Adrenal gland (tissue), 12 donors: ENCODE results near the gene ARHGEF28. TPM values are rescaled to one million over a fixed set of nuclear protein-coding genes. Genes with fewer than 3 reads are reported as not detected.

Source experiments
- DNase-seq, 7 donors: peaks; one replicate each; pipeline ENCODE4 v3.0.0-alpha.2; 2019 to 2020
- H3K27ac ChIP-seq, 5 donors: fragments of 200-600 bp; sonication (generic) in 4 of 5; 1 replicate in 3 of 5; 2 replicates in 2 of 5; pipeline versions ENCODE4 v1.5.1 to v1.8.0; 2016 to 2020; ENCODE audit warnings: mild to moderate bottlenecking in 1 of 5
- H3K27me3 ChIP-seq: fragments of 200-600 bp; 2 replicates; pipeline ENCODE4 v1.8.0; 2021
- H3K36me3 ChIP-seq, 2 donors: fragments of 200-600 bp; replicated peaks in 1 of 2; 1 replicate in 1 of 2; 2 replicates in 1 of 2; pipeline versions ENCODE4 v1.5.1 to v1.8.0; 2018 to 2022
- H3K4me1 ChIP-seq, 2 donors: fragments of 200-600 bp; replicated peaks in 1 of 2; 1 replicate in 1 of 2; 2 replicates in 1 of 2; pipeline versions ENCODE4 v1.5.1 to v1.8.0; 2018 to 2021
- H3K4me3 ChIP-seq, 4 donors: fragments of 200-600 bp; sonication (generic) in 3 of 4; one replicate each; pipeline ENCODE4 v1.5.1; 2016 to 2018
- H3K9me3 ChIP-seq, 3 donors: fragments of 200-600 bp; sonication (generic) in 1 of 3; replicated peaks in 1 of 3; 1 replicate in 2 of 3; 2 replicates in 1 of 3; pipeline versions ENCODE4 v1.5.1 to v1.8.0; 2016 to 2021
- CTCF ChIP-seq, 6 experiments: fragments of 450-650 bp in 4 of 6; fragments of 200-600 bp in 2 of 6; sonication (generic) in 1 of 6; IDR thresholded peaks; 1 replicate in 5 of 6; 2 replicates in 1 of 6; pipeline versions ENCODE4 v1.5.1 to v1.8.0; 2016 to 2021; ENCODE audit warnings: antibody characterized with exemption in 6 of 6, mild to moderate bottlenecking in 2 of 6, moderate library complexity in 1 of 6
- POLR2A ChIP-seq, 2 donors: fragments of 450-650 bp; IDR thresholded peaks; one replicate each; pipeline ENCODE4 v1.6.1; 2017; ENCODE audit warnings: antibody characterized with exemption in 2 of 2, mild to moderate bottlenecking in 2 of 2, moderate library complexity in 1 of 2
- WGBS, 4 donors: extraction: QIAGEN DNeasy Blood & Tissue Kit in 2 of 4; methylation state at CpG; one replicate each; pipeline versions ENCODE4 v1.1.5 to v1.1.7; 2013 to 2017; 5-methylcytosine and 5-hydroxymethylcytosine counted together
- intact Hi-C, 2 donors: fragments of 100-400 bp; cut with DNase I; formaldehyde crosslinking; loops; one replicate each; pipeline versions ENCODE4 v1.14.1 to v1.15.0; 2022 to 2023
- polyA plus RNA-seq, 3 donors: library from polyadenylated mRNA; stranded (reverse); fragments of 200-250 nt in 2 of 3; fragments of 350-450 nt in 1 of 3; fragmentation: Illumina TruSeq in 1 of 3; extraction: RNeasy Lipid Tissue Mini Kit (QIAGEN cat#74804) in 1 of 3; gene quantifications; one replicate each; pipeline ENCODE4 v1.2.3, GENCODE V29; 2013 to 2014
- total RNA-seq, 9 donors: library from RNA; depleted of rRNA in 4 of 9; stranded (reverse); fragments of >200 nt in 4 of 9; fragments of 120-200 nt in 1 of 9; fragmentation: NEBNext Ultra II Directional in 1 of 9; extraction: Animal tissue kit (Norgen Biotek cat#: 25700) in 1 of 9; gene quantifications; one replicate each; pipeline versions ENCODE4 v1.1.0 to v1.2.4, GENCODE V29; 2013 to 2023
- donor health status: healthy with polysubstance abuse.
- donor health status: Bipolar disorder and iron deficiency.
- donor health status: DM: yes; HTN: yes; CAD: no.
- donor health status: DM: no; HTN: no; CAD: no.
- donor health status: DM: no; HTN: no; CAD: no.
- donor health status: DM: yes; HTN: yes; CAD: no.

Gene ARHGEF28
- total and polyA plus RNA-seq, 12 donors: 25.3 to 138 (median 42.4) TPM

GRCh38 chr5:73851471-73852181, 225.6 kb downstream of the ARHGEF28 start:
- Histone ChIP-seq H3K4me1 (peaks cover 0 to 12% of the 10 kb centered on the region in 2 donors), H3K27ac (no peak overlapping the region), H3K9me3 (no peaks in the 10 kb centered on the region), H3K27me3 (no peaks in the 10 kb centered on the region), H3K36me3 (no peaks in the 10 kb centered on the region), H3K4me3 (no peak overlapping the region)
- intact Hi-C loops: no loop called here
- no peak for TF ChIP-seq CTCF (IDR thresholded peaks at IDR 0.05)
- TF ChIP-seq POLR2A (IDR thresholded peaks at IDR 0.05): no peak
- 73 to 83% (median 75%) methylated on average over 2 of the region's 2 CpGs for WGBS, 4 donors
- no peak for DNase-seq

GRCh38 chr5:73853091-73853490, 227.1 kb downstream of the ARHGEF28 start:
- intact Hi-C loops: no loop called here
- Histone ChIP-seq H3K9me3 (no peaks in the 10 kb centered on the region), H3K4me3 (no peak overlapping the region), H3K27me3 (no peaks in the 10 kb centered on the region), H3K36me3 (no peaks in the 10 kb centered on the region), H3K27ac (peak overlapping the region in 4 of 5 donors; percentile 16 to 64 (median 54)), H3K4me1 (peaks cover 12 to 27% of the 10 kb centered on the region in 2 donors)
- DNase-seq: peak in 3 of 7 donors; percentile 42 to 49 (median 47)
- TF ChIP-seq CTCF (IDR thresholded peaks at IDR 0.05): no peak
- TF ChIP-seq POLR2A (IDR thresholded peaks at IDR 0.05): no peak
- 41 to 57% (median 53%) methylated on average over 4 of the region's 4 CpGs for WGBS, 4 donors

GRCh38 chr5:73856997-73857396, 231.0 kb downstream of the ARHGEF28 start:
- H3K27ac ChIP-seq: peak overlapping the region in 1 of 5 donors; percentile 68
- no peaks in the 10 kb centered on the region for H3K36me3 ChIP-seq
- H3K4me1 ChIP-seq: peaks cover 13 to 39% of the 10 kb centered on the region in 2 donors
- WGBS, 4 donors: 31 to 62% (median 47%) methylated on average over 5 of the region's 5 CpGs
- intact Hi-C loops: no loop called here
- TF ChIP-seq POLR2A (IDR thresholded peaks at IDR 0.05): no peak
- TF ChIP-seq CTCF (IDR thresholded peaks at IDR 0.05): no peak
- H3K9me3 ChIP-seq: no peaks in the 10 kb centered on the region
- H3K4me3 ChIP-seq: no peak overlapping the region
- DNase-seq: no peak
- no peaks in the 10 kb centered on the region for H3K27me3 ChIP-seq

- Histone ChIP-seq H3K27me3 (no peaks in the 10 kb centered on the region), H3K4me3 (no peak overlapping the region), H3K9me3 (no peaks in the 10 kb centered on the region), H3K4me1 (peaks cover 13 to 40% of the 10 kb centered on the region in 2 donors), H3K36me3 (no peaks in the 10 kb centered on the region), H3K27ac (peak overlapping the region in 1 of 5 donors; percentile 68)
- TF ChIP-seq CTCF (IDR thresholded peaks at IDR 0.05) (no peak), POLR2A (IDR thresholded peaks at IDR 0.05) (no peak)
- 46 to 69% (median 56%) methylated on average over 3 of the region's 3 CpGs for WGBS, 4 donors
- no peak for DNase-seq
- intact Hi-C loops: no loop called here
Measured at GRCh38 chr5:73857446-73857845, 231.4 kb downstream of the ARHGEF28 start.
